GM21786 (cell line): ENCODE data around the gene MRAP.
"Not testable (repeated sequence)": the region's sequence is repeated elsewhere in the genome, so short reads cannot be mapped to it uniquely, and the experiment has no call there.

Experiments
- ATAC-seq: cut with Tn5 transposase; IDR thresholded peaks from one replicate; pipeline ENCODE4 v1.9.1; 2021; ENCODE audit not compliant: unreplicated experiment

Gene MRAP

DNA sequence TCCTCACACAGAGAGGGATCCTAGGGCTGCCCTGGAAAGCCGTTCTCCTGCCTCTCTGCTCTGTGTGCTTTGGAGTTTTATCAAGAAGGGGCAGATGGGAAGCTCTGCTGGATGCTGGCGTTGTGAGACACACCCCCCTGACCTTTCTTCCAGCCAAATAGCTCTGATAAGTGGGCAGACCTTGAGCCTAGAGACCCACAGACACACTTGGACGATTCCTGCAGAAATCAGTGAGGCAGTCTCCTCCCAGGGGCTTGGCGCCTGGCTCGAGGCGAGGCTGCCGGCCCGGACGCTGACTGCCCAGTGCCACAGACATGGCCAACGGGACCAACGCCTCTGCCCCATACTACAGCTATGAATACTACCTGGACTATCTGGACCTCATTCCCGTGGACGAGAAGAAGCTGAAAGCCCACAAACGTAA is at the start of gene MRAP:
Gene MRAP (plus strand): TSS at position 198 of the 424 bp plus-strand sequence. CDS start 117 bp downstream, at position 315.
- ATAC-seq, result no peak

- ATAC-seq, result no peak
Measured at GRCh38 chr21:32249511-32250280, 49.0 kb upstream of the MRAP start.

- ATAC-seq, result no peak
Measured at GRCh38 chr21:32252136-32252535, 46.5 kb upstream of the MRAP start.

- ATAC-seq, result no peak
Measured at GRCh38 chr21:32253215-32253641, 45.4 kb upstream of the MRAP start.

- no peak for ATAC-seq
Measured at GRCh38 chr21:32256251-32256650, 42.4 kb upstream of the MRAP start.

GRCh38 chr21:32256873-32257620 is 41.6 kb upstream of the MRAP start:
- no peak for ATAC-seq

GRCh38 chr21:32257962-32258785 is 40.5 kb upstream of the MRAP start:
- ATAC-seq, result no peak

DNA sequence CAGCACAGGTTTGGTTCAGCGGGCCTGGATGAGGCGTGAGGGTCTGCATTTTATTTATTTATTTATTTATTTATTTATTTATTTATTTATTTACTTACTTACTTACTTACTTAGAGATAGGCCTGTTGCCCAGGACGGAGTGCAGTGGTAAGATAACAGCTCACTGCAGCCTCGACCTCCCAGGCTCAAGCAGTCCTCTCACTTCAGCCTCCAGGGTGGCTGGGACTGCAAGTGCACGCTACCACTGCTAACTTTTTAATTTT is 39.9 kb upstream of the MRAP start:
- ATAC-seq, result not testable (repeated sequence)

- no peak for ATAC-seq
Measured at GRCh38 chr21:32260130-32260529, 38.5 kb upstream of the MRAP start.

DNA sequence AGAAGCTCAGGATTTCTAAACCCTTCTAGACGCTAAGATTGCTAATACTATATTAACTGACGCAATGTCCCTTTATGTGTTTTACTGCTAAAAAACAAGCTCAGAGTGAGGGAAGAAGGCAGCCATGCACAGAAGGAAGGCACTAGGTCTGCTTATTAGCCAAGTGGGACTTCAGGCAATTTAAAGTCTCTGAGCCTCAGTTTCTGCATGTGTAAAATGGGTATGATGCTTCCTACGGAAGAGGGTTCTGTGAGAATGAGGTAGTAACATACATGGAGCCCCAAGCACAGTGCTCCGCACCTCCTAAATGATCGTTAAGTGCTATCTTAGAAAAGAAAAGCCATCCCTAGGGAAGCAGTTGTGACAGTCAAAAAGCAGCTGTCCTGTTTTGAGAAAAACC is 36.7 kb upstream of the MRAP start:
- ATAC-seq, result no peak

DNA sequence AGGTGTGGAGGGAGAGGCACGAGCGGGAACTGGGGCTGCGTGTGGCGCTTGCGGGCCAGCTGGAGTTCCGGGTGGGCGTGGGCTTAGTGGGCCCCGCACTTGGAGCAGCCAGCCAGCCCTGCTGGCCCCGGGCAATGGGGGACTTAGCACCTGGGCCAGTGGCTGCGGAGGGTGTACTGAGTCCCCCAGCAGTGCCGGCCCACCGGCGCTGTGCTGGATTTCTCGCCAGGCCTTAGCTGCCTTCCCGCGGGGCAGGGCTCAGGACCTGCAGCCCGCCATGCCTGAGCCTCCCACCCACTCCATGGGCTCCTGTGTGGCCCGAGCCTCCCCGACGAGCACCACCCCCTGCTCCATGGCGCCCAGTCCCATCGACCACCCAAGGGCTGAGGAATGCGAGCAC is 33.3 kb upstream of the MRAP start:
- not testable (repeated sequence) for ATAC-seq

DNA sequence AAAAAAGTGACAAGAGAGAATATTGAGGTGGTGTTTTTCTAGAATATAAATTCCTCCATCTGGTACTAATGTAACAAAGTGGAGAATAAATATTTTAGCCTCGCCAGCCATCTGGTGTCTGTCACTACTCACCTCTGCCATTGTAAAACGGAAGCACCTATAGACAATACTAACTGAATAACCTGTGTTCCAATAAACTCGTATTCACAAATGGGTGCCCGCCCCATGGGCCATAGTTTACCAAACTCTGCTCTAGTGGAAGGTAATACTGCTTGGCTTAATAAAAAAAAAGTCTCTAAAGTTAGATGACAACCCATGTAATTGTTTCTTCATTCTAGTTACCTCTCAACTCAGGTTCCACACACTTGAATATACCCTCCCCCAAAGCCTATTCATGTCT is 27.9 kb upstream of the MRAP start:
- ATAC-seq, result no peak

GRCh38 chr21:32276671-32277070 is 22.0 kb upstream of the MRAP start:
- ATAC-seq, result no peak

DNA sequence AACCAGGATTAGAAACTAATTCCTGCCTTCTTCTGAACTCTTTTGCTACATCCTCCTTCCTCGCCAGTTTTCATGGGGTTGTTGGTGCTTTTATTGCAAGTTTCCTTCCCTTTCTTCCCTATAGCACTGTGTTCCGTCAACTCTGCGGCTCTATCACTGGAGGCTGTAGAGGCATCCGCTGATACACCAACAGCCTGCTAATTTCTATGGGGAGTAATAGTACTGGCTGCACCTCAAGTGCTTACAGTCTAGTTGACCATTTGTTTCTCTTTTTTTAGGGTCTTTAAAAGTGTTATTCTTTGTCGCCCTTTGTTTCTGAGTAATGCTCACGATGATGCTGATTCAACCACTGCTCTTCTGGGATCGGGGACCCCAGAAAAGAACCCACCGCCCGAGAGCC is 20.6 kb upstream of the MRAP start:
- no peak for ATAC-seq

- ATAC-seq, result peak; percentile 95
Measured at GRCh38 chr21:32278518-32279376, 19.9 kb upstream of the MRAP start, which contains the start of gene MIS18A. Gene MIS18A, minus strand, starts transcription at chr21:32279049. Its CDS starts 35 bp downstream, at chr21:32279014.

DNA sequence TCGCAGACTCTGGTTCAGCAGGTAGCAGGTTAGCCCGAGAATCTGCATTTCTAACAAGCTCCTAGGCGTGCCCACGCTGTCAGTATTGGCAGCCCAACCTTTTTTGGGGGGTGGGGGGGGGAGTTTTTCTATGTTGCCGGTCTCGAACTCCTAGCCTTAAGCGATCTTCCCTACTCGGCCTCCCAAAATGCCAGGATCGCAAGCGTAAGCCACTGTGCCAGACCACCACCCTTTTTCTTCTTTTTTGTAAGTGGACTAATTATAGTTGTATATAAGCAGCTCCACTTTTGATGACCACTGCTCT is 19.3 kb upstream of the MRAP start:
- peak; percentile 20 for ATAC-seq

DNA sequence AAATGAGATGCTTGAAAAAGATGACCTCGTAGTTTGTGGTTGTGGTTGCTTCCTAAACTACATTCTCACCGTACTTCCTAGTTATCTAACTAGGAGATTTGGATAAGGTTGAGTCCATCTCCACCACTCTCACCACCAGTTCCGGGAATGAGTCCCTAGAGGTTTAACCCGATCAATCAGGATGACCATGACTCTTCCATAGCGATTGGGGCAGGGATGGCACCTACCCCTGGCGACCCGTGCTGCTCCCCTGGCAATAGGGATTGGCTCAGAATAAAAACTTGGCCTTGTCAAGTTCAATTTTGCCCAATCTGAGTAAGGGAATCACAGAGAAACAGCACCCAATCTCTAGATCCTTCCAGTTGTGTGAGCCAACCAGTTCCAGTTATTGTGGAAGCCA is 17.1 kb upstream of the MRAP start:
- ATAC-seq, result no peak

DNA sequence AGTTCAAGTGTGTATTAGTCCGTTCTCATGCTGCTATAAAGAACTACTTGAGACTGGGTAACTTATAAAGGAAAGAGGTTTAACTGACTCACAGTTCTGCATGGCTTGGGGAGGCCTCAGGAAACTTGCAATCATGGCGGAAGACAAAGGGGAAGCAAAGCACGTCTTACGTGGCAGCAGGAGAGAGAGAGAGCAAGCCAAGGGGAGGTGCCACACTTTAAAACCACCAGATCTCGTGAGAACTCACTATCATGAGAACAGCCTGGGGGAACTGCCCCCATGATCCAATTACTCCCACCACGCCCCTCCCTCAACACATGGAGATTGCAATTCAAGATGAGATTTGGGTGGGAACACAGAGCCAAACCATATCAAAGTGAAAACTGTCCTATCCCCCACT is 15.7 kb upstream of the MRAP start:
- ATAC-seq, result no peak

- no peak for ATAC-seq
Measured at GRCh38 chr21:32285476-32285875, 13.2 kb upstream of the MRAP start.

DNA sequence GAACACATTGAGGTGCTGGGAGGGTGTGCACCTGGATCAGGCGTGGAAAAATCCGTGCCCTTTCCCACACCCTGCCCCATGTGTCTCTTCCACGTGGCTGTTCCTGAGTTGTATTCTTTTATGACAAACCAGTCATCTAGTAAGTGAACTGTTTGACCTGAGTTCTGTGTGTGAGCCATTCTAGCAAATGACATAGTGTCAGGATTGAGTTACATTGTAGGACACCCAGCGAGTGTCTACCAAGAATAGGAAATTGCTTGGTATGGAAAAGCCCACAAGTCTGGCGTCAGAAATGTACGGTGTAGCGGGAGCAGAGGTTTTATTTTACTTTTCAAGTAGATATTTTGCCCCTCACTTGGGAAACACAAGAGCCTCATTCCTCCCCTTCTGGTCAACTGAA is 1.2 kb upstream of the MRAP start:
- no peak for ATAC-seq

DNA sequence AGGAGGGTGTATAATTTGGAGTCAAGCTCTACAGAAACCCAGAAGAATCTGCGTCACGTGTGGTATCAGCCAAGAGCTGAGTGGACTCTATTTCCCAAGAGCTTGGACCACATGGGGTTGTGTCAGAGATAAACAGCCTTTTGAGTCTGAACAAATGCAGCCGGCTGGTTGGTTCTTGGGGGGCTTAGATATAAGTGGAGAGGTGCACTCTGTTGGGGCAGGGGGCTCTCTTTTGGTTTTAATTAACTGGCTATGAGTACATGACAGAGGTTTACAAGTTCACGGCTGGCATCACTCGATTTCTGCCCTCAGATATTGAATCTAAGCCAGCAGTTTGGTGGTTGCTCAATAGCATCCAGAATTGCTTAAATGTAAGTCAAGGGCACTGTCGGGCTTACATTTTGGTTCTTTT is 501 bp upstream of the MRAP start:
- ATAC-seq, result no peak
